RWPE2 (cell line): Measurements from ENCODE around the gene TLR6.
"Not testable (repeated sequence)": the region's sequence is repeated elsewhere in the genome, so short reads cannot be mapped to it uniquely, and the experiment has no call there.

Experiments
- ATAC-seq: fragments of 200-7000 bp; cut with Tn5 transposase; 3 replicates; pipeline ENCODE4 v1.9.1; 2021; ENCODE audit warnings: low read depth
- DNase-seq: peaks from one replicate; pipeline ENCODE4 v3.0.0-alpha.2; 2020; ENCODE audit warnings: low spot score
- H3K27ac ChIP-seq: fragments of 450-650 bp; 2 replicates; pipeline ENCODE4 v1.5.1; 2017; ENCODE audit warnings: mild to moderate bottlenecking; ENCODE audit not compliant: poor library complexity, severe bottlenecking
- H3K27me3 ChIP-seq: fragments of 250-450 bp; sonication (Bioruptor Pico); 2 replicates; pipeline ENCODE4 v1.5.1; 2021; ENCODE audit warnings: mild to moderate bottlenecking, moderate library complexity; ENCODE audit not compliant: insufficient read depth, poor library complexity, severe bottlenecking
- H3K36me3 ChIP-seq: fragments of 250-450 bp; sonication (Bioruptor Pico); 2 replicates; pipeline ENCODE4 v1.5.1; 2020; ENCODE audit warnings: low read depth, mild to moderate bottlenecking, moderate library complexity
- H3K4me1 ChIP-seq: fragments of 250-450 bp; sonication (Bioruptor Pico); 2 replicates; pipeline ENCODE4 v1.5.1; 2021; ENCODE audit warnings: mild to moderate bottlenecking, moderate library complexity; ENCODE audit not compliant: insufficient read depth, poor library complexity, severe bottlenecking
- H3K4me3 ChIP-seq: fragments of 250-450 bp; sonication (Bioruptor Pico); 2 replicates; pipeline ENCODE4 v1.5.1; 2021; ENCODE audit warnings: mild to moderate bottlenecking, moderate library complexity; ENCODE audit not compliant: severe bottlenecking
- H3K9me3 ChIP-seq: fragments of 250-450 bp; sonication (Bioruptor Pico); 2 replicates; pipeline ENCODE4 v1.5.1; 2021; ENCODE audit warnings: mild to moderate bottlenecking, moderate library complexity; ENCODE audit not compliant: severe bottlenecking
- TF ChIP-seq, protein P1 (sequence below): fragments of 450-650 bp; IDR thresholded peaks from one replicate; pipeline ENCODE4 v1.5.1; 2017; ENCODE audit warnings: mild to moderate bottlenecking, moderate library complexity; ENCODE audit not compliant: poor library complexity, severe bottlenecking

Gene TLR6

DNA sequence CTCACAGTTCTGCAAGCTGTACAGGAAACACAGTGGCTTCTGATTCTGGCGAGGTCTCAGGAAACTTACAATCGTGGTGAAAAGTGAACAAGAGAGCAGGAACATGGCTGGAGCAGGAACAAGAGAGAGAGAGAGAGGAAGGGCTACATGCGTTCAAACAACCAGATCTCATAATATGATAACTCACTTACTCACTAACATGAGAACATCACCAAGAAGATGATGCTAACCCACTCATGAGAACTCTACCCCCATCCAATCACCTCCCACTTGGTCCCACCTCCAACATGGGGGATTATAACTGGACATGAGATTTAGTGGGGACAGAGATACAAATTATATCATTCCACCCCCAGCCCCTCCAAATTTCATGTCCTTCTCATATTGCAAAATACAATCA lies 42.2 kb downstream of the TLR6 start:
- TF ChIP-seq, protein P1, sequence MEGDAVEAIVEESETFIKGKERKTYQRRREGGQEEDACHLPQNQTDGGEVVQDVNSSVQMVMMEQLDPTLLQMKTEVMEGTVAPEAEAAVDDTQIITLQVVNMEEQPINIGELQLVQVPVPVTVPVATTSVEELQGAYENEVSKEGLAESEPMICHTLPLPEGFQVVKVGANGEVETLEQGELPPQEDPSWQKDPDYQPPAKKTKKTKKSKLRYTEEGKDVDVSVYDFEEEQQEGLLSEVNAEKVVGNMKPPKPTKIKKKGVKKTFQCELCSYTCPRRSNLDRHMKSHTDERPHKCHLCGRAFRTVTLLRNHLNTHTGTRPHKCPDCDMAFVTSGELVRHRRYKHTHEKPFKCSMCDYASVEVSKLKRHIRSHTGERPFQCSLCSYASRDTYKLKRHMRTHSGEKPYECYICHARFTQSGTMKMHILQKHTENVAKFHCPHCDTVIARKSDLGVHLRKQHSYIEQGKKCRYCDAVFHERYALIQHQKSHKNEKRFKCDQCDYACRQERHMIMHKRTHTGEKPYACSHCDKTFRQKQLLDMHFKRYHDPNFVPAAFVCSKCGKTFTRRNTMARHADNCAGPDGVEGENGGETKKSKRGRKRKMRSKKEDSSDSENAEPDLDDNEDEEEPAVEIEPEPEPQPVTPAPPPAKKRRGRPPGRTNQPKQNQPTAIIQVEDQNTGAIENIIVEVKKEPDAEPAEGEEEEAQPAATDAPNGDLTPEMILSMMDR: no peak

DNA sequence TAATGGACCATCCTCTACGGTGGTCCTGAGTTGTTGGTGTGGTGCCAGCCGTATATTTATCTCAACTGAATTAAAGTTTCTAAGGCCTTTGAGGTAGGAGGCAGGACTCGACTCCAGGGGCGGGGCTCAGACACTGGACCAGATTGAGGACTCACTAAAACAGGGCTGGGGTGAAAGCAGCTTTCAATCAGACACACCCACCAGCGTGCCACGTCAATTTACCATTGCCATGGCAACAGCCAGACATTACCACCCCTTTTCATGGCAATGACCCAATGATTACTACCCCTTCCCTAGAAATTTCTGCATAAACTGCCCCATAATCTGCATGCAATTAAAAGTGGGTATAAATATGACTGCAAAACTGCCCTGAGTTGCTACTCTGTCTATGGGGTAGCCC lies 45.3 kb downstream of the TLR6 start:
- H3K27me3 ChIP-seq: no peaks in the 10 kb centered on the region
- no peak overlapping the region for H3K27ac ChIP-seq
- no peaks in the 10 kb centered on the region for H3K9me3 ChIP-seq
- H3K4me3 ChIP-seq: no peak overlapping the region
- ATAC-seq (no peak), DNase-seq (no peak)
- TF ChIP-seq, protein P1: no peak
- no peaks in the 10 kb centered on the region for H3K4me1 ChIP-seq
- no peaks in the 10 kb centered on the region for H3K36me3 ChIP-seq

More for the DNA sequence above, 42.2 kb downstream of the TLR6 start:
- H3K9me3 ChIP-seq: no peaks in the 10 kb centered on the region
- no peak overlapping the region for H3K4me3 ChIP-seq
- no peak for ATAC-seq
- no peak overlapping the region for H3K27ac ChIP-seq
- no peaks in the 10 kb centered on the region for H3K27me3 ChIP-seq
- no peaks in the 10 kb centered on the region for H3K4me1 ChIP-seq
- H3K36me3 ChIP-seq: no peaks in the 10 kb centered on the region
- DNase-seq: no peak

DNA sequence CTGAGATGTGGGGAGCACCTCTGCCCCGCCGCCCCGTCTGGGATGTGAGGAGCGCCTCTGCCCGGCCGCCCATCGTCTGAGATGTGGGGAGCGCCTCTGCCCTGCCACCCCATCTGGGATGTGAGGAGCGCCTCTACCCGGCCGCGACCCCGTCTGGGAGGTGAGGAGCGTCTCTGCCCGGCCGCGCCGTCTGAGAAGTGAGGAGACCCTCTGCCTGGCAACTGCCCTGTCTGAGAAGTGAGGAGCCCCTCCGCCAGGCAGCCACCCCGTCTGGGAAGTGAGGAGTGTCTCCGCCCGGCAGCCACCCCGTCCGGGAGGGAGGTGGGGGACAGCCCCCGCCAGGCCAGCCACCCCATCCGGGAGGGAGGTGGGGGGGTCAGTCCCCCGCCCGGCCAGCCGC lies 49.2 kb downstream of the TLR6 start:
- H3K4me1 ChIP-seq, H3K27ac ChIP-seq, H3K36me3 ChIP-seq, ATAC-seq, H3K4me3 ChIP-seq, H3K27me3 ChIP-seq, DNase-seq, H3K9me3 ChIP-seq: not testable (repeated sequence)

DNA sequence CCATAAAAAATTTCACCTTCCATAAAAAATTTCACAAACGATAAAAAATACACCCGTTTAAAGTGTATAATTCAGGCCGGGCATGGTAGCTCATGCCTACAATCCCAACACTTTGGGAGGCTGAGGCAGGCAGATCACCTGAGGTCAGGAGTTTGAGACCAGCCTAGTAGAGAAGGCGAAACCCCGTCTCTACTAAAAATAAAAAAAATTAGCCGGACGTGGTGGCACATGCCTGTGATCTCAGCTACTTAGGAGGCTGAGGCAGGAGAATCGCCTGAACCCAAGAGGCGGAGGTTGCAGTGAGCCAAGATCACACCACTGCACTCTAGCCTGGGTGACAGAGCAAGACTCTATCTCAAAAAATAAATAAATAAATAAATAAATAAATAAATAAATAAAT lies 50.4 kb downstream of the TLR6 start:
- not testable (repeated sequence) for DNase-seq, H3K4me1 ChIP-seq, H3K36me3 ChIP-seq, ATAC-seq, H3K27ac ChIP-seq, H3K9me3 ChIP-seq, H3K4me3 ChIP-seq, H3K27me3 ChIP-seq

DNA sequence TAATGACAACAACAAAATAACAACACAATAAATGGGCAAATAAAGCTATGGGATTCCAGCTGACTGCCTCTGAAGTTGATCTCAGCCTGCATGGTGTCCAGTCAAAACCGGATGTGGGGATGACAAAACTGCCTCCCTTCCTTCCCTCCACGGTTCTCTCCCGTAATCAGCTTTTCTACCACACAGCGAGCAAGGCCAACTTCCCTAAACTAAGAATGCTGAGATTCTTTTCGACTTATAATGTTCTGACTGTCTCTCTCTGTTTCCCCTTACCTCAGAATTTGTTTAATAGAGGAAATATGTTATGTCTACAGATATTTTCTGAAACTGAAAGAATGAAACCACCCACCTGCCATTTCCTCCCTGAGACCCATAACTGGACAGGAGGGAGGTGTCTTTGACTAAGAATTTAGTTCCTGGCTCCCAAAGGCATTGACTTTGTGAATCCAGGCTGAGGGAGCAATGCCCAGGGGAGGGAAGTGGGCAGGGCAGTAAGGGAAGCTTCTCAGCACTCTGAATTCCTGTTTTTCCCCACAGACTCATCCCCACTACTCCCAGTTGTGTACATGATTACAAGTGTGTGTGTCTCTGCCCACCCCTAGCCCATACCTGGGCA lies 51.0 kb downstream of the TLR6 start:
- H3K27ac ChIP-seq: no peak overlapping the region
- TF ChIP-seq, protein P1: no peak
- DNase-seq: no peak
- no peak overlapping the region for H3K4me3 ChIP-seq
- no peak for ATAC-seq
- no peaks in the 10 kb centered on the region for H3K9me3 ChIP-seq
- H3K27me3 ChIP-seq: no peaks in the 10 kb centered on the region
- no peaks in the 10 kb centered on the region for H3K36me3 ChIP-seq
- no peaks in the 10 kb centered on the region for H3K4me1 ChIP-seq

DNA sequence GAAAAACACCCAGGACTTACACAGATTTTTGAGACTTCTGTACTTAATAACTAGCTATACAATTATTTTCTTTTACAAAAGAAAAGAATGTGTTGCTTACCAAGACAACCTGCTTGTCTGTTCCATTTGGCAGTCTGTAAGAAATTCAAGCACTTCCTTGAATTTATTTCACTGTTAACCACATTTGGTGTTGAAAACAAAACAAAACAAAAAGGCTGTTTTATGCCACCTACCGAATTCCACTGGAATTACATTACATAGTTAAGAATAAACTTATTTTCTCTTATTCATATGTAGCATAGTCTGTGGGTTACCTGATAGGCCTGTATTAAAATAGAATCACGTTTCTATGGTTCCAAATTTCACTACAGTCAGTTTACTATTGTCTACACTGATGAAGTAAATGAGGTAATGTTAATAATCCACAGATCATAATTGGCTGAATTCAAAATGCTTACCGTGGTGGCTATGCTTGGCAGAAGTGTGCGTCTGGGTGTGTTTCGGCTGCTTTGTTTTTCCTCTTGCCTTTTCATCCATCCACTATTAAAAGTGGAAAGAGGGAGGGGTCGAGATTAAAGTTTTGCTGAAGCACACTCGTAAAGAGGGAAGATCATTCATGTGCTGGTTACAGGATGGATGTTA lies 51.8 kb downstream of the TLR6 start, which contains the start of gene TLR1:
Gene TLR1 (minus strand): TSS at position 138 of the 642 bp plus-strand sequence. CDS start 5,960 bp downstream, outside the sequence.
- ATAC-seq: no peak
- Histone ChIP-seq H3K4me3 (no peak within 1 kb of the TSS), H3K9me3 (no peaks in the 10 kb centered on the region), H3K4me1 (no peaks in the 10 kb centered on the region), H3K36me3 (no peaks in the 10 kb centered on the region), H3K27me3 (no peaks in the 10 kb centered on the region), H3K27ac (no peak within 1 kb of the TSS)
- DNase-seq: no peak
- TF ChIP-seq, protein P1: peak; percentile 76
